IMR-90 (cell line): ENCODE results near the gene AKAP13. TPM values are rescaled to one million over a fixed set of nuclear protein-coding genes. Genes with fewer than 3 reads are reported as not detected.

Source experiments
- ATAC-seq: fragments of 200-7000 bp; cut with Tn5 transposase; 2 replicates; pipeline ENCODE4 v1.9.1; 2020; ENCODE audit warnings: low read depth, mild to moderate bottlenecking, moderate library complexity
- BruUV-seq: library from RNA; stranded (reverse); fragments of 400-500 nt; replicated peaks from 2 replicates; lab custom pipeline; 2021; lab: Mats Ljungman, UMichigan
- CTCF ChIA-PET: fragments of 300-600 bp; formaldehyde crosslinking; extraction: SDS; loops from one replicate; lab custom pipeline; 2021; ENCODE audit warnings: antibody characterized with exemption; lab: Yijun Ruan, JAX
- POLR2A ChIA-PET: fragments of 300-600 bp; sonication (Branson Sonifier 250); formaldehyde crosslinking; loops from one replicate; lab custom pipeline; 2022; ENCODE audit warnings: antibody characterized with exemption; ENCODE audit not compliant: unreplicated experiment; lab: Charles Lee
- DNase-seq: peaks from one replicate; pipeline ENCODE4 v3.0.0; 2013
- H2AFZ ChIP-seq: replicated peaks from 2 replicates; pipeline ENCODE3; 2013; ENCODE audit warnings: low read length, mild to moderate bottlenecking; ENCODE audit not compliant: poor library complexity
- H2AK5ac ChIP-seq: 2 replicates; pipeline ENCODE4 v1.6.1; 2013; ENCODE audit warnings: low read depth, low read length, inconsistent platforms
- H2AK9ac ChIP-seq: replicated peaks from 2 replicates; pipeline ENCODE3; 2013; ENCODE audit warnings: mild to moderate bottlenecking, low read depth, low read length, moderate library complexity; ENCODE audit not compliant: poor library complexity
- H2BK120ac ChIP-seq: 2 replicates; pipeline ENCODE4 v1.6.1; 2013; ENCODE audit warnings: low read depth, low read length, inconsistent platforms
- H2BK15ac ChIP-seq: 3 replicates; pipeline ENCODE4 v1.6.1; 2013; ENCODE audit warnings: low read depth, low read length, inconsistent platforms
- H2BK20ac ChIP-seq: 2 replicates; pipeline ENCODE4 v1.6.1; 2013; ENCODE audit warnings: low read depth, mild to moderate bottlenecking, inconsistent platforms, low read length, moderate library complexity
- H2BK5ac ChIP-seq: 2 replicates; pipeline ENCODE4 v1.6.1; 2013; ENCODE audit warnings: mild to moderate bottlenecking, low read depth, low read length, inconsistent platforms; ENCODE audit not compliant: poor library complexity, severe bottlenecking
- H3K14ac ChIP-seq: replicated peaks from 2 replicates; pipeline ENCODE4 v1.6.1; 2013; ENCODE audit warnings: low read depth, low read length, inconsistent platforms
- H3K18ac ChIP-seq: 2 replicates; pipeline ENCODE4 v1.6.1; 2013; ENCODE audit warnings: low read depth, low read length, control low read depth
- H3K23ac ChIP-seq: 2 replicates; pipeline ENCODE4 v1.6.1; 2013; ENCODE audit warnings: low read depth, low read length, inconsistent platforms
- H3K27ac ChIP-seq: 2 replicates; pipeline ENCODE4 v1.5.1; 2013; ENCODE audit warnings: mild to moderate bottlenecking, control low read depth, low read length; ENCODE audit not compliant: insufficient read depth
- H3K27me3 ChIP-seq: 2 replicates; pipeline ENCODE4 v1.6.1; 2013; ENCODE audit warnings: low read length; ENCODE audit not compliant: control insufficient read depth, insufficient read depth
- H3K36me3 ChIP-seq: 2 replicates; pipeline ENCODE4 v1.6.1; 2013; ENCODE audit warnings: low read length, mixed read lengths; ENCODE audit not compliant: control insufficient read depth, insufficient read depth
- H3K4ac ChIP-seq: 2 replicates; pipeline ENCODE4 v1.6.1; 2013; ENCODE audit warnings: low read depth, low read length, inconsistent platforms
- H3K4me1 ChIP-seq: 2 replicates; pipeline ENCODE4 v1.6.1; 2013; ENCODE audit warnings: low read length, mixed read lengths; ENCODE audit not compliant: control insufficient read depth, insufficient read depth
- H3K4me2 ChIP-seq: 2 replicates; pipeline ENCODE4 v1.6.1; 2013; ENCODE audit warnings: low read depth, mild to moderate bottlenecking, control low read depth, low read length, moderate library complexity
- H3K4me3 ChIP-seq: 2 replicates; pipeline ENCODE4 v1.5.1; 2013; ENCODE audit warnings: low read depth, mild to moderate bottlenecking, control low read depth, low read length, moderate library complexity; ENCODE audit not compliant: insufficient read depth
- H3K56ac ChIP-seq: 2 replicates; pipeline ENCODE4 v1.6.1; 2013; ENCODE audit warnings: low read length, inconsistent platforms; ENCODE audit not compliant: insufficient read depth; ENCODE audit errors: extremely low read depth
- H3K79me1 ChIP-seq, 2 experiments: 2 replicates each; pipeline ENCODE4 v1.6.1; 2013; ENCODE audit warnings: low read length in 2 of 2, inconsistent platforms in 1 of 2, low read depth in 1 of 2
- H3K9ac ChIP-seq: 2 replicates; pipeline ENCODE4 v1.6.1; 2013; ENCODE audit warnings: low read depth, low read length, control low read depth
- H3K9me1 ChIP-seq: 2 replicates; pipeline ENCODE4 v1.6.1; 2013; ENCODE audit warnings: low read length, inconsistent platforms; ENCODE audit not compliant: insufficient read depth
- H3K9me3 ChIP-seq: 2 replicates; pipeline ENCODE4 v1.6.1; 2013; ENCODE audit warnings: low read length; ENCODE audit not compliant: control insufficient read depth, insufficient read depth
- H4K20me1 ChIP-seq: 2 replicates; pipeline ENCODE4 v1.6.1; 2013; ENCODE audit warnings: low read length, inconsistent platforms; ENCODE audit not compliant: insufficient read depth
- H4K5ac ChIP-seq: 2 replicates; pipeline ENCODE4 v1.6.1; 2013; ENCODE audit warnings: mild to moderate bottlenecking, low read depth, low read length, control low read depth
- H4K8ac ChIP-seq, 2 experiments: 2 replicates each; pipeline ENCODE4 v1.6.1; 2013; ENCODE audit warnings: low read depth in 2 of 2, low read length in 2 of 2, control low read depth in 1 of 2, inconsistent platforms in 1 of 2
- H4K91ac ChIP-seq: 2 replicates; pipeline ENCODE4 v1.6.1; 2013; ENCODE audit warnings: low read depth, low read length, inconsistent platforms; ENCODE audit not compliant: insufficient read depth
- BHLHE40 ChIP-seq: fragments of 150-350 bp; IDR thresholded peaks from 2 replicates; pipeline ENCODE4 v1.6.1; 2016; ENCODE audit warnings: mild to moderate bottlenecking, low read depth, low read length
- CEBPB ChIP-seq: IDR thresholded peaks from 2 replicates; pipeline ENCODE4 v1.6.1; 2012; ENCODE audit warnings: low read depth, low read length, improper control_type of control experiment
- CHD1 ChIP-seq: IDR thresholded peaks from 2 replicates; pipeline ENCODE4 v1.6.1; 2012; ENCODE audit warnings: low read depth, low read length, improper control_type of control experiment
- CTCF ChIP-seq: conservative IDR thresholded peaks from 2 replicates; pipeline ENCODE4 v1.5.1; 2012; ENCODE audit warnings: mild to moderate bottlenecking, low read depth, low read length, improper control_type of control experiment
- ELK1 ChIP-seq: fragments of 150-350 bp; IDR thresholded peaks from 2 replicates; pipeline ENCODE4 v1.6.1; 2016; ENCODE audit warnings: low read depth, mild to moderate bottlenecking, low read length, moderate library complexity, borderline replicate concordance
- FOS ChIP-seq: fragments of 150-350 bp; IDR thresholded peaks from 2 replicates; pipeline ENCODE4 v1.6.1; 2016; ENCODE audit warnings: low read depth, low read length
- MAFK ChIP-seq: IDR thresholded peaks from 2 replicates; pipeline ENCODE4 v1.6.1; 2012; ENCODE audit warnings: low read depth, low read length, improper control_type of control experiment
- MAZ ChIP-seq: IDR thresholded peaks from 2 replicates; pipeline ENCODE4 v1.6.1; 2012; ENCODE audit warnings: low read depth, mild to moderate bottlenecking, low read length, improper control_type of control experiment, moderate library complexity, borderline replicate concordance
- MXI1 ChIP-seq: IDR thresholded peaks from 2 replicates; pipeline ENCODE4 v1.6.1; 2012; ENCODE audit warnings: low read depth, mild to moderate bottlenecking, low read length, moderate library complexity, borderline replicate concordance
- NFE2L2 ChIP-seq: fragments of 150-350 bp; IDR thresholded peaks from 2 replicates; pipeline ENCODE4 v1.6.1; 2016; ENCODE audit warnings: low read depth, mild to moderate bottlenecking, low read length
- POLR2A ChIP-seq: IDR thresholded peaks from 2 replicates; pipeline ENCODE4 v1.6.1; 2012; ENCODE audit warnings: mild to moderate bottlenecking, low read depth, low read length
- RAD21 ChIP-seq: IDR thresholded peaks from 2 replicates; pipeline ENCODE4 v1.6.1; 2012; ENCODE audit warnings: low read length, improper control_type of control experiment
- RCOR1 ChIP-seq: IDR thresholded peaks from 2 replicates; pipeline ENCODE4 v1.6.1; 2012; ENCODE audit warnings: mild to moderate bottlenecking, low read length, improper control_type of control experiment; ENCODE audit not compliant: insufficient replicate concordance
- RFX5 ChIP-seq: IDR thresholded peaks from 2 replicates; pipeline ENCODE4 v1.8.0; 2012; ENCODE audit warnings: low read depth, mild to moderate bottlenecking, low read length, moderate library complexity
- SMC3 ChIP-seq: fragments of 150-350 bp; IDR thresholded peaks from 2 replicates; pipeline ENCODE4 v1.6.1; 2016; ENCODE audit warnings: low read depth, mild to moderate bottlenecking, antibody characterized with exemption, low read length, moderate library complexity
- USF2 ChIP-seq: fragments of 150-350 bp; IDR thresholded peaks from 2 replicates; pipeline ENCODE4 v1.6.1; 2017; ENCODE audit warnings: mild to moderate bottlenecking, antibody characterized with exemption, low read length, low read depth
- WGBS, 2 experiments: methylation state at CpG; one replicate each; pipeline versions ENCODE4 v1.1.5 to v1.1.7; 2013; ENCODE audit warnings: missing lambda C conversion rate in 2 of 2; ENCODE audit not compliant: insufficient read length in 1 of 2; ENCODE audit errors: extremely low coverage in 2 of 2; 5-methylcytosine and 5-hydroxymethylcytosine counted together
- dilution Hi-C: fragments of 300-500 bp; cut with HindIII; formaldehyde crosslinking; loops from one replicate; pipeline ENCODE4 v1.14.3; 2018; ENCODE audit warnings: low sequenced_read_pairs; ENCODE audit not compliant: unreplicated experiment
- in situ Hi-C: fragments of 300-500 bp; cut with MboI; formaldehyde crosslinking; loops from 3 replicates; pipeline ENCODE4 v1.14.3; 2019; ENCODE audit warnings: low sequenced_read_pairs, inconsistent platforms, mixed read lengths
- intact Hi-C: fragments of 100-400 bp; cut with micrococcal nuclease; formaldehyde crosslinking; loops from 2 replicates; pipeline ENCODE4 v1.10.0; 2022
- polyA plus RNA-seq, 3 experiments: library from polyadenylated mRNA; depleted of rRNA; stranded (reverse); fragments of >200 nt; gene quantifications; 2 replicates each; pipeline ENCODE4 v1.2.3, GENCODE V29; 2012; ENCODE audit warnings: low replicate concordance in 1 of 3
- total RNA-seq: library from RNA; depleted of rRNA; stranded (reverse); fragments of >200 nt; gene quantifications from 2 replicates; pipeline ENCODE4 v1.2.3, GENCODE V29; 2012

AKAP13 gene
- total and polyA plus RNA-seq, 2 of the 4 experiments (the other 2 are of a cell fraction) = 10.4 to 46.4 TPM

GRCh38 chr15:85768595-85769168 lies 388.3 kb downstream of the AKAP13 start:
- Histone ChIP-seq H3K9me1 (peaks cover 22% of the 10 kb centered on the region), H2BK120ac (no peak overlapping the region), H3K79me1 (peaks cover 11 to 68% of the 10 kb centered on the region in 2 experiments), H3K18ac (no peak overlapping the region), H2BK15ac (no peak overlapping the region), H3K9ac (no peak overlapping the region), H4K91ac (no peak overlapping the region), H3K36me3 (peaks cover 2% of the 10 kb centered on the region; the same call in 1 of the 2 replicates), H3K9me3 (no peaks in the 10 kb centered on the region), H4K8ac (no peak overlapping the region), H2AK5ac (no peak overlapping the region), H3K27ac (no peak overlapping the region), H4K5ac (no peak overlapping the region), H3K23ac (no peak overlapping the region), H4K20me1 (peaks cover 24% of the 10 kb centered on the region), H3K14ac (no peak overlapping the region), H3K4me1 (peaks cover 10% of the 10 kb centered on the region; the same call in 1 of the 2 replicates), H3K4me3 (no peak overlapping the region), H2BK20ac (no peak overlapping the region), H3K4me2 (no peak overlapping the region), H2BK5ac (no peak overlapping the region), H3K4ac (no peak overlapping the region), H3K56ac (no peak overlapping the region), H2AK9ac (no peak overlapping the region), H2AFZ (no peak overlapping the region), H3K27me3 (no peaks in the 10 kb centered on the region)
- WGBS, 2 experiments = 97% methylated on average over 25 of the region's 32 CpGs; no CpG with 5 or more reads in 1 of the 2 experiments
- intact Hi-C loops = no loop called here
- dilution Hi-C loops = no loop called here
- ChIA-PET POLR2A (interaction anchor here (0.5 kb wide), 1 partner anchor 50 kb away, joined by 3 read pairs; no protein-coding TSS in a partner anchor), CTCF (interaction anchor here (0.8 kb wide), 1 partner anchor 20 kb away, joined by 3 read pairs; no protein-coding TSS in a partner anchor)
- DNase-seq = no peak
- ATAC-seq = no peak
- in situ Hi-C loops = no loop called here
- no TSS peak for BruUV-seq
- no peak for TF ChIP-seq MAZ
- no peak for TF ChIP-seq MXI1
- no peak for TF ChIP-seq POLR2A
- no peak for TF ChIP-seq MAFK
- TF ChIP-seq ELK1 = no peak
- TF ChIP-seq RCOR1 = no peak
- TF ChIP-seq RAD21 = no peak
- TF ChIP-seq NFE2L2 = no peak
- no peak for TF ChIP-seq RFX5
- no peak for TF ChIP-seq CHD1
- no peak for TF ChIP-seq FOS
- TF ChIP-seq SMC3 = no peak
- TF ChIP-seq USF2 = no peak
- TF ChIP-seq CTCF = no peak
- no peak for TF ChIP-seq BHLHE40
- no peak for TF ChIP-seq CEBPB
